Heart right ventricle (tissue), 16 donors: ENCODE measurements around the gene ACP6. TPM values are rescaled to one million over a fixed set of nuclear protein-coding genes. Genes with fewer than 3 reads are reported as not detected.

Experiments
- ATAC-seq, 8 donors: fragments of 200-7000 bp; cut with Tn5 transposase; one replicate each; pipeline ENCODE4 v1.9.1; 2020; ENCODE audit warnings: mild to moderate bottlenecking in 8 of 8, moderate library complexity in 8 of 8, moderate number of reproducible peaks in 1 of 8
- DNase-seq, 2 donors: peaks; one replicate each; pipeline ENCODE4 v3.0.0-alpha.2; 2020
- H3K27ac ChIP-seq, 10 donors: fragments of 200-600 bp; sonication (generic) in 2 of 10; one replicate each; pipeline versions ENCODE4 v1.5.0 to v1.8.0; 2020 to 2022; ENCODE audit warnings: mild to moderate bottlenecking in 3 of 10
- H3K27me3 ChIP-seq, 7 donors: fragments of 200-600 bp; one replicate each; pipeline ENCODE4 v1.8.0; 2021 to 2022; ENCODE audit warnings: mild to moderate bottlenecking in 2 of 7
- H3K36me3 ChIP-seq, 9 donors: fragments of 200-600 bp; sonication (generic) in 1 of 9; one replicate each; pipeline versions ENCODE4 v1.5.0 to v1.8.0; 2020 to 2022; ENCODE audit warnings: mild to moderate bottlenecking in 2 of 9
- H3K4me1 ChIP-seq, 9 donors: fragments of 200-600 bp; sonication (generic) in 1 of 9; one replicate each; pipeline versions ENCODE4 v1.5.0 to v1.8.0; 2020 to 2022; ENCODE audit warnings: mild to moderate bottlenecking in 4 of 9
- H3K4me3 ChIP-seq, 10 donors: fragments of 200-600 bp; sonication (generic) in 2 of 10; one replicate each; pipeline versions ENCODE4 v1.5.0 to v1.8.0; 2020 to 2022; ENCODE audit warnings: mild to moderate bottlenecking in 7 of 10, moderate library complexity in 2 of 10
- H3K9me3 ChIP-seq, 11 donors: fragments of 200-600 bp in 10 of 11; sonication (generic) in 2 of 11; one replicate each; pipeline versions ENCODE4 v1.5.0 to v1.8.0; 2013 to 2022; ENCODE audit warnings: mild to moderate bottlenecking in 2 of 11, control low read depth in 1 of 11, moderate library complexity in 1 of 11
- CTCF ChIP-seq, 9 donors: fragments of 200-600 bp; sonication (generic) in 2 of 9; IDR thresholded peaks; one replicate each; pipeline versions ENCODE4 v1.5.0 to v1.8.0; 2021 to 2022; ENCODE audit warnings: antibody characterized with exemption in 9 of 9, mild to moderate bottlenecking in 5 of 9, moderate library complexity in 1 of 9
- WGBS, 2 donors: extraction: QIAGEN DNeasy Blood & Tissue Kit; methylation state at CpG; one replicate each; pipeline ENCODE4 v1.1.7; 2013; ENCODE audit warnings: inconsistent platforms in 1 of 2; 5-methylcytosine and 5-hydroxymethylcytosine counted together
- intact Hi-C, 10 donors: fragments of 100-400 bp; cut with DNase I; formaldehyde crosslinking; loops; one replicate each; pipeline versions ENCODE4 v1.11.1 to v1.14.2; 2022
- polyA plus RNA-seq, 2 donors: library from polyadenylated mRNA; stranded (reverse); fragments of 200-250 nt; gene quantifications; one replicate each; pipeline ENCODE4 v1.2.3, GENCODE V29; 2013
- total RNA-seq, 10 donors: library from RNA; stranded (reverse); fragmentation: NEBNext Ultra II Directional in 3 of 10; extraction: Animal tissue kit (Norgen Biotek cat#: 25700) in 3 of 10; gene quantifications; one replicate each; pipeline versions ENCODE4 v1.2.1 to v1.2.4, GENCODE V29; 2021 to 2023
- donor health status: Arrhythmogenic right ventricular cardiomyopathy.
- donor health status: ischemic (EF 13 %, LVEDD 7.1; RV severe dilation, severe dysfunction).
- donor health status: healthy with polysubstance abuse.
- donor health status: DM: no; HTN: yes; CAD: no.
- donor health status: DM: no; HTN: no; CAD: no.
- donor health status: ischemic (EF 25% LVEDD 6.9; RV normal size, moderate dysfunction).
- donor health status: ischemic (EF 25% LVEDD 5.7; RV mildly dilated, moderate dysfunction).
- donor health status: healthy.
- donor health status: DM: yes; HTN: yes; CAD: no.
- donor health status: Ischemic cardiomyopathy.
- donor health status: ischemic (EF 35%, LVEDD 5.7; RV mildly dilated, moderate dysfunction).
- donor health status: nonischemic (EF 11% LVEDD 7.7; RV severe dilation, severe dysfunction).
- donor health status: DM: yes; HTN: yes; CAD: no.
- donor health status: PGD.
- donor health status: ischemic (EF 29% LVEDD 5.4; RV normal size, mild dysfunction).
- donor health status: nonischemic (EF 23%, LVEDD 6.1; RV moderate dilation, normal function).

The ACP6 gene
- total and polyA plus RNA-seq, 12 donors = 5.0 to 24.8 (median 16.1) TPM

- no peaks in the 10 kb centered on the region for H3K36me3 ChIP-seq
- intact Hi-C loops = loop anchor here in 5 of 10 donors (2.0 to 10.0 kb wide), 3 partner anchors 52 to 55 kb away; partner anchors contain the start of gene BCL9 (in 4 of the 5)
- peaks cover 5 to 28% (median 20%) of the 10 kb centered on the region in 9 donors for H3K4me1 ChIP-seq
- DNase-seq (no peak), ATAC-seq (no peak)
- WGBS, 2 donors = 94 to 95% methylated on average over 1 of the region's 1 CpG
- H3K4me3 ChIP-seq = no peak overlapping the region
- peaks cover 0 to 6% (median 0%) of the 10 kb centered on the region in 11 donors for H3K9me3 ChIP-seq
- no peak for TF ChIP-seq CTCF (IDR thresholded peaks at IDR 0.05)
- no peak overlapping the region for H3K27ac ChIP-seq
- H3K27me3 ChIP-seq = peaks cover 0 to 34% (median 0%) of the 10 kb centered on the region in 7 donors
Measured at GRCh38 chr1:147597010-147597409, 73.3 kb downstream of the ACP6 start.

Other genes starting within 250 kb of the ACP6 start
- 10 to 100 TPM in 8 of 10 donors, 1 to 10 TPM in 2; 5.5 to 20.7 (median 13.8) TPM for gene BCL9, start 129.0 kb downstream of the ACP6 start, total RNA-seq
- gene BCL9, start 129.0 kb downstream of the ACP6 start, polyA plus RNA-seq = 1 to 10 TPM; 3.9 to 6.7 TPM
- gene GJA5, start 90.1 kb upstream of the ACP6 start, total RNA-seq = 10 to 100 TPM in 8 of 10 donors, 1 to 10 TPM in 2; 7.6 to 20.0 (median 12.8) TPM
- 10 to 100 TPM in 1 of 2 donors, 1 to 10 TPM in 1; 4.8 to 10.0 TPM for gene GJA5, start 90.1 kb upstream of the ACP6 start, polyA plus RNA-seq
- gene GJA8, start 232.3 kb upstream of the ACP6 start, total RNA-seq = not detected
- not detected for gene GJA8, start 232.3 kb upstream of the ACP6 start, polyA plus RNA-seq